Measurements from ENCODE around the gene VDR.
"Not testable (repeated sequence)": the region's sequence is repeated elsewhere in the genome, so short reads cannot be mapped to it uniquely, and the experiment has no call there.

VDR gene

DNA sequence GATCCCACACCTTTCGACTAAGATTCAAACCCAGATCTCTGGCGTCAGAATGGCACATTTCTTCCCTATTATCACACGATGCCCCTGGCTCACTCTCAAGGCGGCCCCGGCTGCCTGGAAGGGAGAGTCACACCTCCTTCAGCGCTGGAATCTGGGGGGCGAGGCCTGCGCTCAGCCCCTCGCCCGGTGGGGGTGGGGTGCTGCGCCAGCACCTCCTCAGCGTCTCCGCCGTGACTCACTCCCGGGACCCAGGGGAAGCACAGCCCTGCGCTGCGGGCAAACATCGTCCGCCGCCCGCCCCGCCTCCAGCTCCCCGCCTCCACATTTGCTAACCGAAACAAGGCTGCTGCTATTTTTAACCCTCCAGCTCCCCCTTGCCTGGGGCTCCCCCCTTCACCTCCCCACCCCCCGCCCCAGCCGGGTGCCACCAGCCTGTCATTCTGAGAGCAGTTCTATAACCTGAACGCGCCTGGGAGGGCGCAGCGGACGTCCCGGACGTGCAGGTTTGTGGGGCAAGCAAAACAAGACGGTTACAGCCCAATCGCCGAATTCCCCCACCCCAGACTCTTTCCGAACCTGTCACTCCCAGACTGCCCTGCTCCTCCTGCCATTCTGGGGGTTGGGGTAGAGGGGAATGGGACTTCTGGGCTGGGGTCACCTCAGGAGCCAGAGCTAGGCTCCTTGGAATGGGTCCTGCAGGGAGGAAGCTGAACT lies 91.8 kb downstream of the VDR start:
- DNase-seq (ENCODE audit: low spot score) = peak; percentile 45

DNA sequence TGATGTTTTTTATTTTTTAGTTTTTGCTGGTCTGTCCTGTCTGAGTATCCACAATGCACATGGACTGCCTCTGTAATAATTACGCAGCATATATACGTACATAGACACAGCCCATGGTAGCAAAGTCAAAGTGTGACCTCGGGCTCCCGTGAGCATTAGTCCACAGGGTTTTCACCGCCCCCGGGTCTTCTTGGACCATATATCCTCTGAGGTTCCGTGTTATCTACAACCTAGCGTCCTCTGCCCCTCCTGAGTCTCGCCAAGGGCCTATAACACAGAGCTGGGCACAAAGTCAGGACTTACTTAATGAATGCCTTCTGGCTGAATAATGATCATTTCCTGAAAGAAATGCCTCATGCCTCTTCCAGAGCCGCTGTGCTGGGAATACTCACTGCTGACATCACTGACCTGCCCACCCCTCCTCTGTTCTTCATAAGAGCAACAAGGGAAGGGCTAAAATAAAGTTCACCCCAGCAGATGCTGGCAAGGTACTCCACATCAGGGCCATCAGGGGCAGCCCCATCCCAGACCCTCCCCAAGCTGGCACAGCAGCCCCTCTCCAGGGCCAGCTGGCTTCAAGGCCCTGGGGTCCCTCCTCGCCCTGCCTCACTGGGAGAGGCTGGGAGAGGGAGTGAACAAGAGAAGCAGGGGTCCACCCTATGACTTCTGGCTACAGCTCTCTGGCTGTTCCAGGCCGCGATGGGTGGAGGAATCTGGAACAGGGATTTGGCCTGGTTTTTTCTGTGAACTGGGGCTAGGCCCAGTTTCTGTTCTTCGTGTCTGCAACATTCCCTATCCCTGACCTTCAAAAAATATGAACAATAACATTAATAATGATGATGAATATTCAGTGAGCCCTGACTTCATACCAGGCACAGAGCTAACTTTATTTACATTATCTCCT lies 93.0 kb downstream of the VDR start:
- DNase-seq (ENCODE audit: low spot score) = no peak

DNA sequence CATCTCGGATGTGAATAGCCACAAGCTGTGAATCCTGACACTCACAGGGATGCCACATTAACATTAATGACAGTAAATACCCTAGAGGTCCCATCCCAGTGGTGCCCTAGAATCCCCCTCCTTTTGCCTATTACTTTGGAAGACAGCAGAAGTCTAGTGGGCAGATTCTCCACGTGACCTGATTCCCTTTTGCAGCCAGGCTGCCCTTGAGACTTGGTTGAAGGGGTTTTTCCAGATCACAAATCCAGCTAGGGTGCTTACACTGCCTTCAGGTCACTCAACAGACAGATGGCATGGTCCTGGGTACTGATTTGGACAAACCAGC lies 93.8 kb downstream of the VDR start:
- DNase-seq (ENCODE audit: low spot score) = no peak

DNA sequence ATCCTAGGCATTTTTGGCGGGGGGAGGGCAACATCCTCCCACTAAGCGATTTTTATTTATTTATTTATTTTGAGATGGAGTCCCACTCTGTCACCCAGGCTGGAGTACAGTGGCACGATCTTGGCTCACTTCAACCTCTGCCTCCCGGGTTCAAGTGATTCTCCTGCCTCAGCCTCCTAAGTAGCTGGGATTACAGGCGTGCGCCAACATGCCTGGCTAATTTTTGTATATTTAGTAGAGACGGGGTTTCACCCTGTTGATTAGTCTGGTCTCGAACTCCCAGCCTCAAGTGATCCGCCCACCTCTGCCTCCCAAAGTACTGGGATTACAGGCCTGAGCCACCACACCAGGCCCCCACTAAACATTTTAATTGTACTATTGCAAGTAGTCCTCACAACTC lies 95.3 kb downstream of the VDR start:
- not testable (repeated sequence) for DNase-seq (ENCODE audit: low spot score)

DNA sequence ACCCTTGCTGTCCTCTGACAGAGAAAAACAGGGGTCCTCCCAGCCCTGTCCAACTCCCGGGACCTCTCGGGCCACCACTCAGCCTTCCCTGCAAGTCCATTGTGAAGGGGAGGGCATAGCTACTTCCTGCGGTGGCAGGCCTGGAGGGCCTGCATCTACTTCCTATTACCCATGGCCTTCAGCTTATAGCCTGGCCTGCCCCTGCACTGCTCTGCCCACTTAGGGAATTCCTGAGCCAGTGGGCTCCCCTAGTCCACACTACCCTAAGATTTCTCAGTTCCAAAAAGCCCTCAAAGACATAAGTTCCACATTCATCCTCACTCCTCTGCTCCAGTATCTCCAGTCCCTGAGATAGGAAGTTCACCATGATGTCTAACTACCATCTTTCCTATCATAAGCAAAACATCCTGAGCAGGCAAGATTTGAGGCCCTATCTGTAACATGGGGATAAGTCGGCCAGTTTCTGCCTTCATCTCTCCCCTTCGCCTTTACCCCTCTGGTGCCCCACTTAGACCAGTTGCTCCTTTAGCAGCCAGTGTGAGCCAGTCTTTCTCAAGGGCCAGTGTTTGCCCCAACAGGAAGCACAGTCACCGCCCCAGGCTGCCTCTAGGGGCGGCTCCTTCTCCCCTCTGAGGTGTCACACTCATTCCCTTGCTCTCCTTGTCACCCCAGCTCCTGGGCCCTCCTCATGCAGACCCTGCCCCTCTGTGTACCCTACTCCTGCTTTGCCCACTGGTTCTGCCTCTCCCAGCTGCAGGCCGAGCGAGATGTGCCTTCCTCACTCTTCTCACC lies 96.0 kb downstream of the VDR start:
- no peak for DNase-seq (ENCODE audit: low spot score)

DNA sequence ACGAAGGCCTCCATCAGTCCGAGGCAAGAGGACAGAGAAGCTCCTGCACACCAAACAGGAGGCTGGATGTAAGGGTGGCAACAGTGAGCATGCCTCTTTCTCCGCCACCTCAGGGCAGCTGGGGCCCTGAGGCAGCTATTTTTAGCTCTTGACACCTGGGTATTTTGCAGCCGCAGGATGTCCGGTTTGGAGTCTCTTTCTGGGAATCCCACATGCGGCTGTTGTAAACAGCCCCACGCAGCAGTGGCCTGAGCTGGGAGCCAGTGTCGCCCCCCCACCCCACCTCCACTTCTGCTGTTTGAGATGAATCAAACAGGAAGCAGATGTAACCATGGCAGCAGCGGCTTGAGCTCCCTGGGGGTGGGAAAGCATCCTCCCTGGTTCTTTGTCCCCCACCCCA lies 96.7 kb downstream of the VDR start:
- DNase-seq (ENCODE audit: low spot score) = no peak

DNA sequence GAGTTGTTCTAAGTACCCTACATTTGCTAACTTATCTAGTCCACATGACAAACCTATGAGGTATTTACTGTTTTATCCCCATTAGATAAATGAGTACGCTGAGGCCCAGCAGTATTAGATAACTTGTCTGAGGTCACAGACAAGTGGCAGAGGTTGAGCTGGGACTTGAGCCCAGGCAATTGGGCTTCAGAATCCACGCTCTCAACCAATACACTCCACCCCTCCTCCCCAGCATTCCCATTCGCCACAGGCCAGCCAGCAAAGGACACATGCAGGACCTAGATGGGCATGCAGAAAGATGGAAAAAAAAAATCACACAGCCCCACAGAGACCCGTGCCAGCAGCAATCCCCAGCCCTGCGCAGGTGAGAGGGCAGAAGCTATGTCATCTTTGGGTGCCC lies 97.5 kb downstream of the VDR start:
- DNase-seq (ENCODE audit: low spot score) = no peak

DNA sequence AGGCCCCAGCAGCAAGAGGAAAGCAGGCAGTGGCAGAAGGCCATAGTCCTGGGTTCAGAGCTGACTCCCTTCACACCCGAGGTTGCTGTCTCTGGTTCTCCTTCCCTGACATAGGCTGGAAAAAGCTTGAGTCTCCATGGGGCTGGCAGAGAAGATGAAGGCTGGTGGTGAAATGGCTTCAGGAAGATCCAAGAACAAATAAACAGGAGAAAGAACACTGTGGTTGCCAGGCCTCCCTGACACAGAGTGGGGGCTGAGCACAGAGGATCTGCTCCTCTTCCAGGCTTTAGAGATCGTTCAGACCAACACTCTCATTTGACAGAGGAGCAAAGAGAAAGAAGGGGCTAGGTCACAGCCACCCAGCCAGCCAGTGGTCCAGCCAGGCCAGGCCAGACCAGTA lies 99.4 kb downstream of the VDR start:
- DNase-seq (ENCODE audit: low spot score) = no peak

DNA sequence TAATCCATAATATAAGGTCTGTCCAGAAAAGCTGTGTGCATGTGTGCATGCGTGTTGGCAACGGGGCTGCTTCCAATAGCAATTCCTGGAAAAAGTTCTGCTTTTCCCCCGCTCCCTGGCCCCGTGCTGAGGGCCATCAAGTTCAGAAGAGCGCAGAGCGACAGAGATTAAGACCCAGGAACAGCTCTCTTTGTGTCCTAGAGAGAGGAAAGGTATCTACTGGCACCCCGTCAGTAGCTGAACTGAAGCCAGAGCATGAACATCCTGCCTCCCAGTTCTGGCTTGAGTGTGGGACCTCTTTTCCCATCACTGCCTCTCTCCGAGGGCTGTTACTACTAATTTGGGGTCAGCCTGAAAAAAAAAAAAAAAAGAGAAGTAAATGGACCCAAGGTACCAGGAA lies 100.6 kb downstream of the VDR start:
- DNase-seq (ENCODE audit: low spot score) = no peak

DNA sequence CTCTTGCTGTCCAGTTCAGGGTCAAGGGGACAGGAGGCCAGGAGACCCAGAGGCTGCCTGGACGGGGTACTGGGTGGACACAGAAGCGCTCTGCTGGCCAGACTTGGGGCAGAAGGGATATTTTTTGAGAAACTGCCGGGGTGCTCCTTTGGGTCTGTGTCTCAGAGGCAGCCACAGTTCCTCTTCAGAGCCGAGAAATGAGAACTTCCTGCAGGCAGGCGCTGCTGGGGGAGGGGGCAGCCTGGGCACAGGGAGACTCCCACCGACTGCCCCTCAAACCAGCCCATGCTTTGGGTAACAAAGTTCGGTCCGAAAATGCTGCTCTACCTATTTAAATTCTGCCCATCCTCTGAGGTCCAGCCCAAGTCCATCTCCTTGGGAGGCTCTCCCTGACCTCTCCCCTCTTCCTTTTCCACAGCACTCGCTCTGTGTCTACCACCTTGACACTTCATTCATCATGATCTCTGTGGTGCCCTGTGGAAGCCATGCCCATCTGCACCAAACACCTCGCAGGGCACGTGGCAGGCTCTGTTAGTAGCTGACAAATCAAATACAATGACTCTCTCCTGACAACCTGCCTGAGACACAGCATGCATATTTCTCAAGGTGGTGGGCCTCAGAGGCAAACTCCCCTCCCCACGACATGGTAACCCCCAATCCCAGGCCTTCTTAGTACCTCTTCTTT lies 101.5 kb downstream of the VDR start:
- DNase-seq (ENCODE audit: low spot score) = no peak

DNA sequence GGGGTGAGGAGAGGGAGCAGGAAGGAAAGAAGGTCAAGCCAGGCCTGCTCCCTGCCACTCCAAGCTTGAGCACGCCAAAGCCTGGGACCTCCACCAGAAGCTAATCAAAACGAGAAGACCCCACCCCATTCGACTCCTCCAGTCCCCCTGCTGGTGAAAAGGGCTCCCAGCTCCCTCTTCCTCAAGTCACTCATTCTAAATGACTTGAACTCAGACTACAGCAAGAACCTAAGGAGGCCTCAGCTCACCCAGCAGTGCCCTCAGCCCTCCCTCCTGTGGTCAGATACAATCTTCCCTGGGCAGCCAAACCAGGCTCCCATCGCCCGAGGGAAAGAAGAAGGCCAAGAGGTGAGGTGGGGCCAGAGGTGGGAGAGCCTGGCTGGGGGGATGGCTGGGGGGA lies 102.5 kb downstream of the VDR start:
- DNase-seq (ENCODE audit: low spot score) = no peak

DNA sequence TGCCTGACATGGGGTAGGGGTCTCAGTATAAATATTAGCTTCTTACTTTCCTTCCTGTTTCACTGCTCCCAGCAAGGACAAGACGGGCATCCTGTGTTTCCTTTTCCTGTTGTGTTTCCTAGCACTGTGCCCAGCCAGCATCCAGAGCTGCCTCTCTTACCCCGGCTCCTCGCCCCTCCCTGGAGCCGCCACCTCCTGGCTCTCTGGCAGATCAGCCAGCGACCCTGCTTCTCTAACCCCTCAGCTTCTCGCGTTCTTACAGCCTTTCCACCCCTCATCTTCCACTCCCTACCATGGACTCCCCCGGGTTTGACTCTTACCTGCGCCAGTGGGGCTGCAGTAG lies 102.9 kb downstream of the VDR start:
- no peak for DNase-seq (ENCODE audit: low spot score)

DNA sequence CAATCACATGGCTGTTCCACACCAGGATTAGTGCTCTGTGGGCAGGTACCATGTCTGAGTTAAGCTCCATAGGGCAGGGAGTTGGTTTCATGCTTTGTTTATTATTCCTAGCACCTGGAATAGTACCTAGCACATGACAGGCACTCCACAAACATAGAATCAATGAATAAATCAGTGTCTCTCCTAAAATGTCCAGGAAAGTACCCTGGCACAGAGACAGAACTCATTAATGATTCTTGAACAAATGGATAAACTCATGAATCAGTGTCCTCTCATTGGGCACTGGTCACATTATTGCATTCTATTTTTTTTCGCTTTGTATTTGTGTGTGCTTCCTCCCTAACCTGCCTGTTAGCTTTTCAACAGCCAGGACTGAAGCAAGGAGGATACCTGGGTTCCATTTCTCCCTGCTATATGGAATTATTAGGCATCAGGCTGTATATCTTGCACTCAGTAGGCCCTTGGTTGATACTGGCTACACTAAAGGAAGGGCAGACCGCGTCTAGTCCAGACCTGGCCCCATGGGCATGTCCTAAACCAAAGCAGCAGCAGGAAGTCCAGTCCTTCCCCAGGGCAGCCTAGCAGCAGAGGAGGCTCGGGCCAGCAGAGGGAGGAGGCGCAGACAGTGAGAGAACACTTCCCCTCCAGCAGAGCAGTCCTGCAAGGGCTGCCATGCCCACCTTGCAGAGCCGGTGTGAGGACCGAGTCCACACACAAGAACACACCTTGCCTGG lies 103.5 kb downstream of the VDR start:
- no peak for DNase-seq (ENCODE audit: low spot score)

DNA sequence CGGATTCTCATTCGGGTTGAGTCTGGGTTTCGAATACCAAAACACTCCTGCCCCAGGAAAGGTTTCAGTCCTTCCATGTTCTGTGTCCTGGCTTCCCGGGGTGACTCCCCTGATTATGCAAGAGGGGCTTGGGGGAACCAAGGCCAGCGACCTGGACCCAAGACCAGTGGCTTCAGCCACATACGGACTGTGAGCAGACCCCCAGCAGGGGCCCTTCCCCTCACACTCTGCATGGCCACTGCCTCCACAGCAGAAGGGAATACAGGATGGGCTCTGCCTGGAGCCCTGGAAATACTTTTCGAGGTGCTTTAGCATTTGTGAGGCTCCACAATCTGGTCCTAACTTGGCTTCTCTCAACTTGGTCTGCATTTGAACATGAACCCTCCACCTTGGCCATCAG lies 104.2 kb downstream of the VDR start:
- DNase-seq (ENCODE audit: low spot score) = no peak

DNA sequence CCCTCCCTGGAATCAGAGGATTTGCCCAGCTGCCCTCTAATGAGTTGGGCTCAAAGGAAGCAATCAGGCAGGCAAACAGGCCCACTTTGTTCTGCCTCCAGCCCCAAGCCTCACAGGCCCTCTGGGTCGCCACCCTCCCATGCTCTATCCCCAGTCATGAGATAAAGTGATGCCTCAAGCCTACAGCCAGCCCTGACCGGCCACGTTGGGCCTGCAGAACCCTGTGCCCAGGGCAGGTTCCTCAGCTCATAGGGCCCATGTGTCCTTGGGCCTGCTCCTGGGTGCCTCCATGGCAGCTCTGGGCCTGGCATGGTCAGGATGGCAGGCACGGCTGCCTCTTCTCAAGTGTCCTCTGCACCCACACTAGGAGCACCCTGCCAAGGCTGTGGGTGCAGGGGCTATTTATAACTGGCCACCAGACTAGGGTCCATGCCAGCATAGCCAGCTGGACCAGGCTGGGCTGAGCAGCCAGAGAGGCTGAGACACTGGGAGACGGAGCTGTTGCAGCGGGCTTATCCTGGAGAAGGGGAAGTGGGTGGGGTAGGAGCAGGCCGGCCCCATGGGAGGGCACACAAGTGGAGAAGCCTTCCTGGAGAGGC lies 105.3 kb downstream of the VDR start:
- DNase-seq (ENCODE audit: low spot score) = no peak

DNA sequence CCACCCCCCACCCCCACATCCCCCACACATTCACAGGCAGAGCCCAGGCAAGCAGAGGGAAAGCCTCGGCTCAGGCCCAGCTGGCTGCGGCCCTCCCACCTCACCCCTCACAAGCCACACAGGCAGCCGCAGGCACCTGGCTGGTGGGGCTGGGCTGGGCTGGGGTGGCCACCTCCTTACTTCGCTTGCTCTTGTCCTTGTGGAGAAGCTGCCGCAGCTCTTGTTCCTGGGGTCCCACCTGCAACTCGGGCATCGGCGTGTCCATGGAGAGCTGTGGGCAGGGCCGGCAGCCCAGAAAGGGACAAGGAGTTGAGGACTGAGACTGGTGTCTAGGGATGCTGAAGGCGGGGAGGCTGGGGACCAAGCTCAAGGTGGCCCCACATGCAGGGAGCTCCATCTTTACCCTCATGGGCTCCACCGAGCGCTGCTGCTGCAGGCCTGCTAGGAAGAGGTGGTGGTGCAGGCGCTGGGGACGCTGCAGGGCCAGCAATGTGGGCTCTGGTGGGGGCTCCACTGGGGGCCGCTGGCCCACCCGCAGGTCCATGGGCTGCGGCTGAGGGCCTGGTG lies 106.3 kb downstream of the VDR start:
- DNase-seq (ENCODE audit: low spot score) = no peak

DNA sequence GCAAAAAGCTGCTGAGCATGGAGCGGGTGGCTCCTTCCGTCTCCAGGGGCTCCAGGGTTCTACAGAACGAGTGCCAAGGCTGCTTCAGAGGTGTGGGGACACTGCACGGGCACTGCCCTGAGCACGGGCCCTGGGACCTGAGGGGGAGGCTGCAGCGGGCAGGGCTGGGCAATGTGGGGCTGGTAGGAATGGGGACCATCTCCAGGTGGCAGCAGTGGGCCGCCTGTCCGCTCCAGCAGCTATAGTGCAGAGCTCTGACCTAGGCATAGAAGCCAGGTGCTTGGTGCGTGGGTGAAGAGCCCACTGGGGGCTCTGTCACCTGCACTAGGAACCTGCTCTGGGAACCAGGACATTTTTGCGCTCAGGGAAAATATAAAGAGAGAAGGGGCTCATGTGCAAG lies 107.4 kb downstream of the VDR start:
- no peak for DNase-seq (ENCODE audit: low spot score)

DNA sequence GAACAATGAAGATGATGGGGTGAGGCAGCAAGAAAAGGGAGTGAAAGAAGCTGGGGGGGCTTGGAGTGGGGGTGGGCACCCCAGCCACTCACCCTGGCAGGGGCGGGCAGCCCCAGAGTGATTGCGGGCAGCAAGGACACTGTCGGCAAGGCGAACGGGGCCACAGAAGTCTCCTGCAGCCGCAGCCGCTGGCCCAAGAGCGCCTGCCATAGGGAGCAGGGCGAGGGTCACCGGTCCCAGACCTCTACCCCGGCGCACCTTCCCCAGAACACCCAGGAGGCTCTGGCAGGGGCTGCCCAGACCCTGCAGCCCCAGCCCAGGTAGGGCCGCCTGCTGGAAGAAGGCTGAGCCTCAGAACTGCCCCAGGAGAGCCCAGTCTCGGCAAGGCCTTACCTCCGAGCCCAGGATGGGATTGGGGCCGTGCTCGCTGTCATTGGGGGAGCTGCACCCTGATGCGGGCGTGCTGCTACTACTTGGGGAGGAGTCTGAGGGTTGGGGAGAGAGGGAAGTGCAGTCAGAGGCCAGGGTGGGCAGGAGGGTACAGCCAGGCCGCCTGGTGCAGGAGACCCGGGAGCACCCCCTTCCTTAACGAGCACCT lies 108.9 kb downstream of the VDR start:
- DNase-seq (ENCODE audit: low spot score) = no peak

DNA sequence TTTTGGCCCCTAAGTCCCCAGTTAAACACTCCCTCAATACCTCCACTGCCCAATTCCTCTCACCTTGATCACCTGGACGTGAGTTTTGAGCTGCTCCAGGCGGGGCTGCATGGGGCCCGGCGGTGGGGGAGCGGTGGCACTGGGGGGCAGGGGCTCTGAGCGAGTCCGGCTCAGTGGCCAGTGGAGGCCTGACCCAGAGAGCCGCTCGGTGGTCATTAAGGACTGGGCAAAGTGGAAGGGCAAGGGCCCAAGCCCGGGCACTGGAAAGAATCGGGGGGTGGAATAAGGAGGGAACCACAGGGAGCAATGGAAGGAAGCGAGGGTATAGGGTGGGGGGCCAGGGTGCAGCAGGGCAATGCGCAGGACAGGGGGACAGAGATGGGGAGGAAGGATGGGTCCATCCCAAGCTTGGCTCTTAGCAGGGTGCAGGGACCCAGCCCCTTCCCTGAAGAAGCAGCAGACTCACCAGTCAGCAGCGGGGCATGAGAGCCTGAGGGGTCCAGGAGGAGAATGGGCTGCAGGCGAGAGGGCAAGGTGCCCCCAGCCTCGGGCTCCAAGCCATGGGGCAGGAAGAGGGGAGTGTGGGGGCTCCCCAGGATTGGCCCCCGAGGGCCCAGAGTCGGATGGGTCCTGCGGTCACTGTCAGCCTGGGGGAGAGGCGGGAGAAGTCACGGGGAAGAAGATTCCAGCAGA lies 109.5 kb downstream of the VDR start:
- DNase-seq (ENCODE audit: low spot score) = no peak

DNA sequence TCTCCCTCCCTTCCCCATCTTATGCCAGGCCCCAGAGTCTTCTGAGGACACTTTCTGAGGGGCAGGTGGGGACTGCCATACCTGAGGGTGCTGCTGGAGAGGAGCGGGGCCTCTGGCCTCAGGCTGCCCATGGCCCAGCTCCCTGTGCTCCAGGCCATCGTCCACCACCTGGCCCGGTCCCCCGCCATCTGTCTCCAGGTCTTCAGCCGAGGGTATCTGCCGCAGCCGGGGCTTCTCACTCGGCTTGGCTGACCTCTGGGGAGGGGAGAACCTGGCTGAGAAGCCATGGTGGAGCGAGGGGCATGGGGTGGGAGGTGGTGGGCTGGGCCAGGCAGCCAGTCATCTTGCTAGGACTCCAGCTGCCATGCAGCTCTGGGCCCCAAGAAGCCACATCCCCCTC lies 110.1 kb downstream of the VDR start:
- DNase-seq (ENCODE audit: low spot score) = no peak

Measured in LoVo (cell line).